Panc1 (cell line): ENCODE data around the gene KIFBP. TPM values are rescaled to one million over a fixed set of nuclear protein-coding genes. Genes with fewer than 3 reads are reported as not detected.

ENCODE experiments used
- ATAC-seq: fragments of 200-7000 bp; cut with Tn5 transposase; 2 replicates; pipeline ENCODE4 v1.9.1; 2020; ENCODE audit warnings: mild to moderate bottlenecking, moderate library complexity
- BruUV-seq: library from RNA; stranded (reverse); fragments of 400-500 nt; replicated peaks from 2 replicates; lab custom pipeline; 2021; lab: Mats Ljungman, UMichigan
- CTCF ChIA-PET: fragments of 300-600 bp; sonication (Branson Sonifier 250); formaldehyde crosslinking; loops from one replicate; lab custom pipeline; 2022; ENCODE audit warnings: antibody characterized with exemption; lab: Charles Lee
- POLR2A ChIA-PET: fragments of 300-600 bp; sonication (Branson Sonifier 250); formaldehyde crosslinking; loops from one replicate; lab custom pipeline; 2022; ENCODE audit warnings: antibody characterized with exemption; lab: Charles Lee
- DNase-seq: peaks from one replicate; pipeline ENCODE4 v3.0.0-alpha.2; 2010; ENCODE audit warnings: low read depth, low spot score
- H3K27ac ChIP-seq: 2 replicates; pipeline ENCODE4 v1.5.1; 2011; ENCODE audit warnings: mild to moderate bottlenecking, low read length, inconsistent platforms
- H3K27me3 ChIP-seq: fragments of 200-500 bp; sonication (Bioruptor generic); 2 replicates; pipeline ENCODE4 v1.6.0; 2014; ENCODE audit warnings: low read length, inconsistent platforms; ENCODE audit not compliant: control insufficient read depth, insufficient read depth
- H3K36me3 ChIP-seq: fragments of 200-500 bp; sonication (Bioruptor generic); 2 replicates; pipeline ENCODE4 v1.5.1; 2014; ENCODE audit warnings: inconsistent platforms, mild to moderate bottlenecking, low read length, moderate library complexity; ENCODE audit not compliant: control insufficient read depth, insufficient read depth
- H3K4me1 ChIP-seq: 2 replicates; pipeline ENCODE4 v1.5.1; 2011; ENCODE audit warnings: inconsistent platforms, mild to moderate bottlenecking, low read length, moderate library complexity; ENCODE audit not compliant: control insufficient read depth, insufficient read depth
- H3K4me3 ChIP-seq, 2 experiments: 2 replicates each; pipeline ENCODE4 v1.5.1; 2011 to 2012; ENCODE audit warnings: low read depth in 2 of 2, low read length in 2 of 2, mild to moderate bottlenecking in 2 of 2, inconsistent platforms in 1 of 2, moderate library complexity in 1 of 2
- H3K9me3 ChIP-seq: fragments of 200-500 bp; sonication (Bioruptor generic); 2 replicates; pipeline ENCODE4 v1.5.1; 2014; ENCODE audit warnings: low read depth, mild to moderate bottlenecking, inconsistent platforms, low read length, moderate library complexity; ENCODE audit not compliant: control insufficient read depth, insufficient read depth
- TCF7L2 ChIP-seq: IDR thresholded peaks from 2 replicates; pipeline ENCODE4 v1.6.1; 2011; ENCODE audit warnings: mild to moderate bottlenecking, low read depth, low read length, inconsistent platforms
- in situ Hi-C: cut with HindIII; loops from 2 replicates; pipeline ENCODE4 v1.10.0; 2016; ENCODE audit warnings: low sequenced_read_pairs, low pct_unique_long_range_greater_than_20kb
- intact Hi-C: fragments of 100-400 bp; cut with micrococcal nuclease; formaldehyde crosslinking; loops from one replicate; pipeline ENCODE4 v1.10.0; 2022; ENCODE audit not compliant: unreplicated experiment
- total RNA-seq: library from RNA; stranded (reverse); gene quantifications from one replicate; pipeline ENCODE4 v1.2.1, GENCODE V29; 2021; ENCODE audit not compliant: unreplicated experiment
- TF ChIP-seq, protein P1 (sequence below), 2 experiments: IDR thresholded peaks; 2 replicates each; pipeline ENCODE4 v1.6.1; 2011 to 2012; ENCODE audit warnings: low read depth in 2 of 2, control low read depth in 1 of 2, low read length in 1 of 2, mild to moderate bottlenecking in 1 of 2, moderate library complexity in 1 of 2; ENCODE audit not compliant: insufficient read depth in 1 of 2
- TF ChIP-seq, protein P2 (sequence below): fragments of 450-650 bp; IDR thresholded peaks from 2 replicates; pipeline ENCODE4 v1.5.1; 2017; ENCODE audit warnings: mild to moderate bottlenecking

KIFBP gene
- total RNA-seq, 1 experiment from 2014 or later = 45.9 TPM

DNA sequence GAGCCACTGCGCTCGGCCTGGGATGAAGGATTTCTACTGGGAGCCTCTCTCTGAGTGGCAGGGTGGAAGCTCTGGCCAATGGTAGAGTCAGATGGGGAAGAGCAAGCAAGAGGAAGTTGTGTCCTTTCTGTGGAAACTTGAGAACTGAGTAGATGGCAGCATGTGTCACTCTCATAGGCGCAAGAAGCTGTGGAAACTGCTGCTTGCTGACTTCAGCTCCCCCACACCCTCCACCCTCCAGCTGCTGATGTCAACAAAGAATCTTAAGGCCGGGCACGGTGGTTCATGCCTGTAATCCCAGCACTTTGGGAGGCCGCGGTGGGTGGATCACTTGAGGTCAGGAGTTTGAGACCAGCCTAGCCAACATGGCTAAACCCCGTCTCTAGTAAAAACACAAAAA, 59.5 kb downstream of the KIFBP start:
- no peaks in the 10 kb centered on the region for H3K9me3 ChIP-seq
- H3K36me3 ChIP-seq = no peaks in the 10 kb centered on the region
- ChIA-PET POLR2A (no interaction called here), CTCF (no interaction called here)
- in situ Hi-C loops (no loop called here), intact Hi-C loops (no loop called here)
- TF ChIP-seq, protein P1, sequence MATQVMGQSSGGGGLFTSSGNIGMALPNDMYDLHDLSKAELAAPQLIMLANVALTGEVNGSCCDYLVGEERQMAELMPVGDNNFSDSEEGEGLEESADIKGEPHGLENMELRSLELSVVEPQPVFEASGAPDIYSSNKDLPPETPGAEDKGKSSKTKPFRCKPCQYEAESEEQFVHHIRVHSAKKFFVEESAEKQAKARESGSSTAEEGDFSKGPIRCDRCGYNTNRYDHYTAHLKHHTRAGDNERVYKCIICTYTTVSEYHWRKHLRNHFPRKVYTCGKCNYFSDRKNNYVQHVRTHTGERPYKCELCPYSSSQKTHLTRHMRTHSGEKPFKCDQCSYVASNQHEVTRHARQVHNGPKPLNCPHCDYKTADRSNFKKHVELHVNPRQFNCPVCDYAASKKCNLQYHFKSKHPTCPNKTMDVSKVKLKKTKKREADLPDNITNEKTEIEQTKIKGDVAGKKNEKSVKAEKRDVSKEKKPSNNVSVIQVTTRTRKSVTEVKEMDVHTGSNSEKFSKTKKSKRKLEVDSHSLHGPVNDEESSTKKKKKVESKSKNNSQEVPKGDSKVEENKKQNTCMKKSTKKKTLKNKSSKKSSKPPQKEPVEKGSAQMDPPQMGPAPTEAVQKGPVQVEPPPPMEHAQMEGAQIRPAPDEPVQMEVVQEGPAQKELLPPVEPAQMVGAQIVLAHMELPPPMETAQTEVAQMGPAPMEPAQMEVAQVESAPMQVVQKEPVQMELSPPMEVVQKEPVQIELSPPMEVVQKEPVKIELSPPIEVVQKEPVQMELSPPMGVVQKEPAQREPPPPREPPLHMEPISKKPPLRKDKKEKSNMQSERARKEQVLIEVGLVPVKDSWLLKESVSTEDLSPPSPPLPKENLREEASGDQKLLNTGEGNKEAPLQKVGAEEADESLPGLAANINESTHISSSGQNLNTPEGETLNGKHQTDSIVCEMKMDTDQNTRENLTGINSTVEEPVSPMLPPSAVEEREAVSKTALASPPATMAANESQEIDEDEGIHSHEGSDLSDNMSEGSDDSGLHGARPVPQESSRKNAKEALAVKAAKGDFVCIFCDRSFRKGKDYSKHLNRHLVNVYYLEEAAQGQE (IDR thresholded peaks at IDR 0.05; ENCODE audit: insufficient read depth in 1 of 2, low read depth in 2 of 2, low read length in 1 of 2) = no peak
- TF ChIP-seq, protein P2, sequence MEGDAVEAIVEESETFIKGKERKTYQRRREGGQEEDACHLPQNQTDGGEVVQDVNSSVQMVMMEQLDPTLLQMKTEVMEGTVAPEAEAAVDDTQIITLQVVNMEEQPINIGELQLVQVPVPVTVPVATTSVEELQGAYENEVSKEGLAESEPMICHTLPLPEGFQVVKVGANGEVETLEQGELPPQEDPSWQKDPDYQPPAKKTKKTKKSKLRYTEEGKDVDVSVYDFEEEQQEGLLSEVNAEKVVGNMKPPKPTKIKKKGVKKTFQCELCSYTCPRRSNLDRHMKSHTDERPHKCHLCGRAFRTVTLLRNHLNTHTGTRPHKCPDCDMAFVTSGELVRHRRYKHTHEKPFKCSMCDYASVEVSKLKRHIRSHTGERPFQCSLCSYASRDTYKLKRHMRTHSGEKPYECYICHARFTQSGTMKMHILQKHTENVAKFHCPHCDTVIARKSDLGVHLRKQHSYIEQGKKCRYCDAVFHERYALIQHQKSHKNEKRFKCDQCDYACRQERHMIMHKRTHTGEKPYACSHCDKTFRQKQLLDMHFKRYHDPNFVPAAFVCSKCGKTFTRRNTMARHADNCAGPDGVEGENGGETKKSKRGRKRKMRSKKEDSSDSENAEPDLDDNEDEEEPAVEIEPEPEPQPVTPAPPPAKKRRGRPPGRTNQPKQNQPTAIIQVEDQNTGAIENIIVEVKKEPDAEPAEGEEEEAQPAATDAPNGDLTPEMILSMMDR = no peak
- H3K4me3 ChIP-seq = no peak overlapping the region
- no peak overlapping the region for H3K27ac ChIP-seq
- DNase-seq (no peak), ATAC-seq (no peak)
- no peaks in the 10 kb centered on the region for H3K27me3 ChIP-seq
- H3K4me1 ChIP-seq = no peaks in the 10 kb centered on the region
- BruUV-seq = no TSS peak

- TF ChIP-seq, protein P2 = no peak
- TF ChIP-seq, protein P1 (IDR thresholded peaks at IDR 0.05; ENCODE audit: insufficient read depth in 1 of 2, low read depth in 2 of 2, low read length in 1 of 2) = no peak
- no peak for TF ChIP-seq TCF7L2
- DNase-seq = no peak
- Histone ChIP-seq H3K9me3 (no peaks in the 10 kb centered on the region), H3K27ac (no peak overlapping the region), H3K4me3 (no peak overlapping the region), H3K27me3 (no peaks in the 10 kb centered on the region), H3K36me3 (no peaks in the 10 kb centered on the region), H3K4me1 (no peaks in the 10 kb centered on the region)
- ATAC-seq = no peak
- ChIA-PET CTCF (interaction anchor here (0.6 kb wide), 2 partner anchors 9 to 355 kb away, joined by 3 read pairs; no protein-coding TSS in a partner anchor), POLR2A (no interaction called here)
- in situ Hi-C loops (no loop called here), intact Hi-C loops (no loop called here)
- no TSS peak for BruUV-seq
Measured at GRCh38 chr10:69049566-69049961, 61.0 kb downstream of the KIFBP start.
